Measurements from ENCODE around the gene SPIB. TPM values are rescaled to one million over a fixed set of nuclear protein-coding genes. Genes with fewer than 3 reads are reported as not detected.

The SPIB gene
- polyA plus RNA-seq, 1 donor (not counting 4 experiments of a cell fraction or from before 2014, with no cell fraction given): not detected

- Histone ChIP-seq H3K9me3 (ENCODE audit: control insufficient read depth, low read depth, low read length) (no peaks in the 10 kb centered on the region), H3K4me3 (ENCODE audit: control insufficient read depth in 2 of 3, extremely low read depth in 1 of 3, insufficient read depth in 2 of 3, low read depth in 1 of 3, low read length in 3 of 3) (no peak overlapping the region), H3K27me3 (ENCODE audit: control insufficient read depth, extremely low read depth, insufficient read depth, low read length) (peaks cover 18% of the 10 kb centered on the region), H2AFZ (ENCODE audit: control insufficient read depth, low read length) (no peak overlapping the region), H3K4me2 (ENCODE audit: control insufficient read depth, extremely low read depth, insufficient read depth, low read depth, low read length) (no peak overlapping the region), H3K4me1 (ENCODE audit: control insufficient read depth, extremely low read depth, insufficient read depth, low read length) (no peaks in the 10 kb centered on the region), H3K36me3 (ENCODE audit: control insufficient read depth in 2 of 2, extremely low read depth in 1 of 2, insufficient read depth in 2 of 2, low read length in 2 of 2) (no peaks in the 10 kb centered on the region), H3K79me2 (ENCODE audit: control insufficient read depth, insufficient read depth, low read length) (no peaks in the 10 kb centered on the region), H3K27ac (ENCODE audit: control insufficient read depth, insufficient read depth, low read length) (no peak overlapping the region), H3K9me1 (ENCODE audit: control insufficient read depth, extremely low read depth, insufficient read depth, low read length) (no peaks in the 10 kb centered on the region), H4K20me1 (ENCODE audit: control insufficient read depth, extremely low read depth, insufficient read depth, low read length) (no peaks in the 10 kb centered on the region), H3K9ac (ENCODE audit: control insufficient read depth, extremely low read depth, insufficient read depth, low read length) (no peak overlapping the region)
- dilution Hi-C loops (cut with MboI; ENCODE audit: extremely low pct_ligation_motif_present, low sequenced_read_pairs): no loop called here
- TF ChIP-seq EZH2 (IDR thresholded peaks at IDR 0.05; ENCODE audit: low read length): no peak
- TF ChIP-seq, protein P1, sequence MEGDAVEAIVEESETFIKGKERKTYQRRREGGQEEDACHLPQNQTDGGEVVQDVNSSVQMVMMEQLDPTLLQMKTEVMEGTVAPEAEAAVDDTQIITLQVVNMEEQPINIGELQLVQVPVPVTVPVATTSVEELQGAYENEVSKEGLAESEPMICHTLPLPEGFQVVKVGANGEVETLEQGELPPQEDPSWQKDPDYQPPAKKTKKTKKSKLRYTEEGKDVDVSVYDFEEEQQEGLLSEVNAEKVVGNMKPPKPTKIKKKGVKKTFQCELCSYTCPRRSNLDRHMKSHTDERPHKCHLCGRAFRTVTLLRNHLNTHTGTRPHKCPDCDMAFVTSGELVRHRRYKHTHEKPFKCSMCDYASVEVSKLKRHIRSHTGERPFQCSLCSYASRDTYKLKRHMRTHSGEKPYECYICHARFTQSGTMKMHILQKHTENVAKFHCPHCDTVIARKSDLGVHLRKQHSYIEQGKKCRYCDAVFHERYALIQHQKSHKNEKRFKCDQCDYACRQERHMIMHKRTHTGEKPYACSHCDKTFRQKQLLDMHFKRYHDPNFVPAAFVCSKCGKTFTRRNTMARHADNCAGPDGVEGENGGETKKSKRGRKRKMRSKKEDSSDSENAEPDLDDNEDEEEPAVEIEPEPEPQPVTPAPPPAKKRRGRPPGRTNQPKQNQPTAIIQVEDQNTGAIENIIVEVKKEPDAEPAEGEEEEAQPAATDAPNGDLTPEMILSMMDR (optimal IDR thresholded peaks at IDR 0.05 in 1 of 3, IDR thresholded peaks at IDR 0.05 in 1 of 3, conservative IDR thresholded peaks at IDR 0.05 in 1 of 3; ENCODE audit: extremely low read depth in 1 of 3, insufficient read depth in 2 of 3, low read length in 3 of 3): no peak
- FAIRE-seq: no peak
- no peak for DNase-seq (ENCODE audit: low read depth, low spot score)
These were observed 3.9 kb downstream of the SPIB start for GRCh38 chr19:50422397-50423278.

GRCh38 chr19:50423279-50424113 is 4.8 kb downstream of the SPIB start:
- no peaks in the 10 kb centered on the region for H3K9me3 ChIP-seq (ENCODE audit: control insufficient read depth, low read depth, low read length)
- no peak overlapping the region for H3K4me2 ChIP-seq (ENCODE audit: control insufficient read depth, extremely low read depth, insufficient read depth, low read depth, low read length)
- H4K20me1 ChIP-seq (ENCODE audit: control insufficient read depth, extremely low read depth, insufficient read depth, low read length): no peaks in the 10 kb centered on the region
- H3K4me1 ChIP-seq (ENCODE audit: control insufficient read depth, extremely low read depth, insufficient read depth, low read length): no peaks in the 10 kb centered on the region
- H3K27ac ChIP-seq (ENCODE audit: control insufficient read depth, insufficient read depth, low read length): no peak overlapping the region
- TF ChIP-seq, protein P1 (optimal IDR thresholded peaks at IDR 0.05 in 1 of 3, IDR thresholded peaks at IDR 0.05 in 1 of 3, conservative IDR thresholded peaks at IDR 0.05 in 1 of 3; ENCODE audit: extremely low read depth in 1 of 3, insufficient read depth in 2 of 3, low read length in 3 of 3): no peak
- no peak for TF ChIP-seq EZH2 (IDR thresholded peaks at IDR 0.05; ENCODE audit: low read length)
- FAIRE-seq (no peak), DNase-seq (ENCODE audit: low read depth, low spot score) (no peak)
- dilution Hi-C loops (cut with MboI; ENCODE audit: extremely low pct_ligation_motif_present, low sequenced_read_pairs): no loop called here
- no peak overlapping the region for H3K4me3 ChIP-seq (ENCODE audit: control insufficient read depth in 2 of 3, extremely low read depth in 1 of 3, insufficient read depth in 2 of 3, low read depth in 1 of 3, low read length in 3 of 3)
- H3K36me3 ChIP-seq (ENCODE audit: control insufficient read depth in 2 of 2, extremely low read depth in 1 of 2, insufficient read depth in 2 of 2, low read length in 2 of 2): no peaks in the 10 kb centered on the region
- no peaks in the 10 kb centered on the region for H3K9me1 ChIP-seq (ENCODE audit: control insufficient read depth, extremely low read depth, insufficient read depth, low read length)
- peaks cover 15% of the 10 kb centered on the region for H3K27me3 ChIP-seq (ENCODE audit: control insufficient read depth, extremely low read depth, insufficient read depth, low read length)
- no peak overlapping the region for H2AFZ ChIP-seq (ENCODE audit: control insufficient read depth, low read length)
- no peak overlapping the region for H3K9ac ChIP-seq (ENCODE audit: control insufficient read depth, extremely low read depth, insufficient read depth, low read length)
- no peaks in the 10 kb centered on the region for H3K79me2 ChIP-seq (ENCODE audit: control insufficient read depth, insufficient read depth, low read length)
